ENCODE measurements around the gene MYL6B. TPM values are rescaled to one million over a fixed set of nuclear protein-coding genes. Genes with fewer than 3 reads are reported as not detected.
A peak's percentile ranks its signal among the peaks of the same experiment; 100 is the strongest.

The MYL6B gene
- 10 to 100 TPM; 43.5 to 80.4 (median 59.1) TPM for total RNA-seq

- peaks cover 0 to 44% (median 12%) of the 10 kb centered on the region in 4 donors for H3K4me1 ChIP-seq
- WGBS, 2 donors: 0% methylated on average over 34 to 37 of the region's 37 CpGs
- peaks cover 0 to 5% (median 0%) of the 10 kb centered on the region in 3 donors for H3K36me3 ChIP-seq
- peak within 1 kb of the TSS; percentile 87 to 96 (median 92) for H3K27ac ChIP-seq
- H3K27me3 ChIP-seq: no peaks in the 10 kb centered on the region
- peak; percentile 89 for DNase-seq (ENCODE audit: low spot score in 2 of 2)
- TF ChIP-seq EP300 (IDR thresholded peaks at IDR 0.05) (peak; percentile 93 to 95), POLR2A (IDR thresholded peaks at IDR 0.05) (peak; percentile 43 to 62)
- TF ChIP-seq, protein P1, sequence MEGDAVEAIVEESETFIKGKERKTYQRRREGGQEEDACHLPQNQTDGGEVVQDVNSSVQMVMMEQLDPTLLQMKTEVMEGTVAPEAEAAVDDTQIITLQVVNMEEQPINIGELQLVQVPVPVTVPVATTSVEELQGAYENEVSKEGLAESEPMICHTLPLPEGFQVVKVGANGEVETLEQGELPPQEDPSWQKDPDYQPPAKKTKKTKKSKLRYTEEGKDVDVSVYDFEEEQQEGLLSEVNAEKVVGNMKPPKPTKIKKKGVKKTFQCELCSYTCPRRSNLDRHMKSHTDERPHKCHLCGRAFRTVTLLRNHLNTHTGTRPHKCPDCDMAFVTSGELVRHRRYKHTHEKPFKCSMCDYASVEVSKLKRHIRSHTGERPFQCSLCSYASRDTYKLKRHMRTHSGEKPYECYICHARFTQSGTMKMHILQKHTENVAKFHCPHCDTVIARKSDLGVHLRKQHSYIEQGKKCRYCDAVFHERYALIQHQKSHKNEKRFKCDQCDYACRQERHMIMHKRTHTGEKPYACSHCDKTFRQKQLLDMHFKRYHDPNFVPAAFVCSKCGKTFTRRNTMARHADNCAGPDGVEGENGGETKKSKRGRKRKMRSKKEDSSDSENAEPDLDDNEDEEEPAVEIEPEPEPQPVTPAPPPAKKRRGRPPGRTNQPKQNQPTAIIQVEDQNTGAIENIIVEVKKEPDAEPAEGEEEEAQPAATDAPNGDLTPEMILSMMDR (IDR thresholded peaks at IDR 0.05): peak in 1 of 5 experiments; percentile 15
- H3K9me3 ChIP-seq: no peaks in the 10 kb centered on the region
- H3K4me3 ChIP-seq: peak within 1 kb of the TSS; percentile 55 to 74 (median 71)
Observed at GRCh38 chr12:56152132-56152755, at the start of gene MYL6B. TSS of gene MYL6B (plus strand) at chr12:56152587. CDS start at chr12:56153919, 1,332 bp downstream.

DNA sequence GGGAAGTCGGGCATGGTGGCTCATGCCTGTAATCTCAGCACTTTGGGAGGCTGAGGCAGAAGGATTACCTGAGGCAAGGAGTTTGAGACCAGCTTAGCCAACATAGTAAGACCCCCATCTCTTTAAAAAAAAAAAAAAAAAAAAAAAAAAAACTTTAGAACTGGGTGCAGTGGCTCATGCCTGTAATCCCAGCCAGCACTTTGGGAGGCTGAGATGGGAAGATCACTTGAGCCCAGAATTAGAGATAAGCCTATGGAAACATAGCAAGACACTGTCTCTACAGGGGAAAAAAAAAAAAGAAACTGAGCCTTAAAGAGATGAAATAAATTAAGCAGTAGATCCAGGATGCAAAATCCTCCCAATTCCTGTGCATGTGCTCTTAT is 49.7 kb upstream of the MYL6B start:
- no peak overlapping the region for H3K4me3 ChIP-seq
- 65 to 71% methylated on average over 1 of the region's 1 CpG for WGBS, 2 donors
- DNase-seq (ENCODE audit: low spot score in 2 of 2): no peak

DNA sequence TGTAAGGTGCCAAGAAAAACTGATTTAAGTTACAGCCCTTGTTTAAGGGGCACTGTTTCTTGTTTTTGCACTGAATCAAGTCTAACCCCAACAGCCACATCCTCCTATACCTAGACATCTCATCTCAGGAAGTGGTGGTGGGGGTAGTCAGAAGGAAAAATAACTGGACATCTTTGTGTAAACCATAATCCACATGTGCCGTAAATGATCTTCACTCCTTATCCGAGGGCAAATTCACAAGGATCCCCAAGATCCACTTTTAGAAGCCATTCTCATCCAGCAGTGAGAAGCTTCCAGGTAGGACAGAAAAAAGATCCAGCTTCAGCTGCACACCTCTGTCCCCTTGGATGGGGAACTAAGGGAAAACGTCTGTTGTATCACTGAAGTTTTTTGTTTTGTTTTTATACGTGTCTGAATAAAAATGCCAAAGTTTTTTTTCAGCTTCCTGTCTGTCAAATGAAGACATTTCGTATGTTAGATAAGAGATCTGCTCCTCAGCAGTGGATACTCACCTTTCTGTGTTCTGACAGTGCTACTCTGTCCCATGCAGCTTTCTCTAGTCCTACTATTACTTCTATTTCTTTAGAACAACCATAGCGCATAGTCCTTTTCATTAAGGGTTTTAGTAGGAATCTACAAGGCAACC is 49.2 kb upstream of the MYL6B start:
- no peaks in the 10 kb centered on the region for H3K27me3 ChIP-seq
- 45 to 46% methylated on average over 6 of the region's 6 CpGs for WGBS, 2 donors
- no peak for DNase-seq (ENCODE audit: low spot score in 2 of 2)
- no peak for TF ChIP-seq POLR2A (IDR thresholded peaks at IDR 0.05)
- TF ChIP-seq, protein P1 (IDR thresholded peaks at IDR 0.05): no peak
- no peak for TF ChIP-seq EP300 (IDR thresholded peaks at IDR 0.05)
- H3K27ac ChIP-seq: peak overlapping the region; percentile 50 to 95 (median 86)
- peaks cover 0 to 34% (median 19%) of the 10 kb centered on the region in 4 donors for H3K4me1 ChIP-seq
- H3K4me3 ChIP-seq: peak overlapping the region in 3 of 4 donors; percentile 53 to 96 (median 62)
- peaks cover 0 to 51% (median 7%) of the 10 kb centered on the region in 3 donors for H3K36me3 ChIP-seq
- no peaks in the 10 kb centered on the region for H3K9me3 ChIP-seq

More for the DNA sequence above, 49.7 kb upstream of the MYL6B start:
- TF ChIP-seq, protein P1 (IDR thresholded peaks at IDR 0.05): no peak
- TF ChIP-seq POLR2A (IDR thresholded peaks at IDR 0.05) (no peak), EP300 (IDR thresholded peaks at IDR 0.05) (no peak)
- H3K4me1 ChIP-seq: peaks cover 0 to 34% (median 19%) of the 10 kb centered on the region in 4 donors
- H3K27me3 ChIP-seq: no peaks in the 10 kb centered on the region
- H3K36me3 ChIP-seq: peaks cover 0 to 50% (median 2%) of the 10 kb centered on the region in 3 donors
- H3K27ac ChIP-seq: no peak overlapping the region
- no peaks in the 10 kb centered on the region for H3K9me3 ChIP-seq

- Histone ChIP-seq H3K4me1 (peaks cover 0 to 34% (median 19%) of the 10 kb centered on the region in 4 donors), H3K27me3 (no peaks in the 10 kb centered on the region), H3K27ac (peak overlapping the region; percentile 50 to 95 (median 86)), H3K4me3 (peak overlapping the region; percentile 53 to 96 (median 65)), H3K9me3 (no peaks in the 10 kb centered on the region), H3K36me3 (peaks cover 0 to 51% (median 12%) of the 10 kb centered on the region in 3 donors)
- 1 to 2% methylated on average over 8 of the region's 8 CpGs for WGBS, 2 donors
- DNase-seq (ENCODE audit: low spot score in 2 of 2): no peak
- no peak for TF ChIP-seq EP300 (IDR thresholded peaks at IDR 0.05)
- TF ChIP-seq, protein P1 (IDR thresholded peaks at IDR 0.05): no peak
- TF ChIP-seq POLR2A (IDR thresholded peaks at IDR 0.05): no peak
Observed at GRCh38 chr12:56103823-56104108, 48.6 kb upstream of the MYL6B start.

Data from tibial nerve (tissue), 4 donors.